D721Med (cell line): ENCODE measurements around the gene SPEF2.
"Not testable (repeated sequence)": the region's sequence is repeated elsewhere in the genome, so short reads cannot be mapped to it uniquely, and the experiment has no call there.

ENCODE experiments used
- DNase-seq: peaks from one replicate; pipeline ENCODE4 v3.0.0; 2011; ENCODE audit warnings: low spot score; ENCODE audit not compliant: insufficient read length
- FAIRE-seq: peaks from 2 replicates; lab custom pipeline; 2011; peaks lifted over from hg19 to GRCh38; lab: Jason Lieb, UNC
- TF ChIP-seq, protein P1 (sequence below): IDR thresholded peaks from 2 replicates; pipeline ENCODE4 v1.5.1; 2012; ENCODE audit warnings: mild to moderate bottlenecking, control low read depth; ENCODE audit not compliant: insufficient read depth; ENCODE audit errors: missing control alignments

SPEF2 gene

DNA sequence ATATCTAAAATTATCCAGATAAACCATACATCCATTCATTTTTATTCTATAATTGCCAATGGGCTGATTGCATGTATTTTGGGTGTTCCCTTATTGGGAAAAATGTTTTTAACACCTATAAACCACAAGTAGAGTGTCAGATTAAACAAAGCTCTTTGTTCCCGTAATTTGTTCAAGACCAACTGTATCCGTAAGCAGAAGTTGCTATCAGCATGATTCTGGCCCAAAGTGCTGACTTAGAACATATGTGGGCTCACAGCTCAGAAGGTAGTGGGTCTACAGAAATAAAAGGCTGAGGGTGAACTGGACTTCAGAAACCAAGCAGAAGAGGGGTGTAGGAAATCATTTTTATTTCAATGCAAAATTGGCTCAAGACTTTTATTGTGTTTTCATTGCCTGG, 215.6 kb downstream of the SPEF2 start:
- FAIRE-seq (no peak), DNase-seq (no peak)
- TF ChIP-seq, protein P1, sequence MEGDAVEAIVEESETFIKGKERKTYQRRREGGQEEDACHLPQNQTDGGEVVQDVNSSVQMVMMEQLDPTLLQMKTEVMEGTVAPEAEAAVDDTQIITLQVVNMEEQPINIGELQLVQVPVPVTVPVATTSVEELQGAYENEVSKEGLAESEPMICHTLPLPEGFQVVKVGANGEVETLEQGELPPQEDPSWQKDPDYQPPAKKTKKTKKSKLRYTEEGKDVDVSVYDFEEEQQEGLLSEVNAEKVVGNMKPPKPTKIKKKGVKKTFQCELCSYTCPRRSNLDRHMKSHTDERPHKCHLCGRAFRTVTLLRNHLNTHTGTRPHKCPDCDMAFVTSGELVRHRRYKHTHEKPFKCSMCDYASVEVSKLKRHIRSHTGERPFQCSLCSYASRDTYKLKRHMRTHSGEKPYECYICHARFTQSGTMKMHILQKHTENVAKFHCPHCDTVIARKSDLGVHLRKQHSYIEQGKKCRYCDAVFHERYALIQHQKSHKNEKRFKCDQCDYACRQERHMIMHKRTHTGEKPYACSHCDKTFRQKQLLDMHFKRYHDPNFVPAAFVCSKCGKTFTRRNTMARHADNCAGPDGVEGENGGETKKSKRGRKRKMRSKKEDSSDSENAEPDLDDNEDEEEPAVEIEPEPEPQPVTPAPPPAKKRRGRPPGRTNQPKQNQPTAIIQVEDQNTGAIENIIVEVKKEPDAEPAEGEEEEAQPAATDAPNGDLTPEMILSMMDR: no peak

DNA sequence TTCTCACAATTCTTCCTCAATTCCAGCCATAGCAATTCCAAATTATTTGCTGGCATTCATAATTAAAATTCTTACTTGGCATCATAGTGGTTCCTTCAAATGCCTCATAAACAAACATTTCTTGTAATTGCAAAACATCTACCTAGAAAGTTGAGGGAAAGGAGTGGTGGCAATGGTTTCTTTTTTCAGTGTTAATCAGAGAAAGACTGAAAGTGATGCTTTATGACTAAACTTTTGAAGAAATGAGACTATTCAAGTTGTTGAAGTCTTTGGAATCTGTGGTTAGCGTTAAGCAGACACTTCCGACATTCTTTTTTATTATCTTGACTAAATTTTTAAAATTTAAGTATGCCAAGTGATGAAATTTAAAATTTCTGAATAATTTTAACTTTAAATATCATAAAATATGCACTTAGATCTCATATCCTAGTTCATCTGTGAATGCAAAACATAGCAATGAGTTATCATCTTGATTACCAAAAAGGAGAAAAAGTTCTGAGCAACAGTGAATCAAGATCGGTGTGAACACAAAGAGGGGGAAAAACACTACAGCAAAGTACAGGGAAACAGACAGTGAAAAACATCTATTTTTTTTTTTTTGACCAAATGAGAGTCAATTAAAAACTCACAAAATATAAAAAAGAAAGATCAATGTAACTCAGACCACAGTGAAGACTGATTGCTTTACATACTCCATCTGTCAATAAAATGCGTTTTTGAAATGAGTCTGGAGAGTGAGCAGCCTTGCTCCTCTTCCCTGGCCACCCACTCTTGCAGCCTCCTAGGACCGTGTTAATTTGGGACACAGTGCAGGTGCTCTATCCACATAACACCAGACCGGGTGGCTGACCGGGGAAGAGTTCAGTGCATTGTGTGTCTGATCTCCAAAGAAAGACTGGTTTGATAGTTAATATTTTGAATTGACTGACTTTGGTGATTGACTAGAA, 218.4 kb downstream of the SPEF2 start:
- FAIRE-seq: no peak
- no peak for DNase-seq
- TF ChIP-seq, protein P1: no peak

DNA sequence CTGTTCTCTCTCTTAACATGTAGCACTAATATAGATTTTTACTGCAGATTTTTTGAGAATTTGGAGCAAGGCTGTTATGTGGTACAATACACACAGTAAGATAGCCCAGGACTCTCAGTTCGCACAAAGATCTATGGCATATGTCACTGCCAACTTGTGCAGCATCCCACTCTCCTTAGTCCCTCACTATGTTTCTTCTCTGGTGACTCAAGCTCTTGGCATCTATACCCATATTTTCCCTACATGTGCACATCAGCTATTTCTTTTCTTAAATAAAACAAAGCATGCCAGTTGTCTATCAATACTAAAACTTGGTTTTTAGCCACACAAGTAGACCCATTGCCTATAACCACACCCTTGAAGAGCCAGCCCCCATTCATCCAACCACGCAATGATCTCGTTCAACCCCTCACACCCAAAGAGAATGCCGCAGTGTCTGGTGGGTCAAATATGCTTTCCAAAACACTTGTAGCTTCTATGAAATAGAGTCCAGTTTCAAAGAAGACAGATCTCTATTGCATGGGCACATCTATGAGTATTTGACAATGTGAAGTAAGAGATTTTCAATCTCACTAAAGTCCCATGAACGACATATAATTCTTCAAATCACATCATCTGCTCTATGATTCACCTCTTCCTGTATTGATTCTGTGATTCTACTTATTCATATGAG, 220.8 kb downstream of the SPEF2 start:
- no peak for FAIRE-seq

DNA sequence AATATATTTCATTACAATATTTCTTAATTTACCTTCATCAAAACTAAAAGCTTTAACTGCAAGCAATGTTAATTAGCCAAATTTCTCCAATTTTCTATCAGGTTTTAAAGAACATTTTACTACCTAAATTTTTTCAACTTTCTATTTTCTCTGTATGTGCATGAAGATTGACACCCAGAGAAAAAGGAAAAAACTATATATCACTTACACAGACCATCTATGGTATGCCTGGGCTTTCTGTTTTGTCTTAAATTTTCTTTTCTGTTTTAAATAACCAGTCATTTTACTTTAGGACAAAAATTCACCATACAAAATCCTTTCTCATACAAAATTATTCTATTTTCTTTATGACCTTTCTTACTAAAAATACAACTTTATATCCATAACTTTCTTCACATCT, 225.2 kb downstream of the SPEF2 start:
- FAIRE-seq (no peak), DNase-seq (no peak)
- TF ChIP-seq, protein P1: no peak

More for the DNA sequence above, 220.8 kb downstream of the SPEF2 start:
- TF ChIP-seq, protein P1: no peak
- no peak for DNase-seq

DNA sequence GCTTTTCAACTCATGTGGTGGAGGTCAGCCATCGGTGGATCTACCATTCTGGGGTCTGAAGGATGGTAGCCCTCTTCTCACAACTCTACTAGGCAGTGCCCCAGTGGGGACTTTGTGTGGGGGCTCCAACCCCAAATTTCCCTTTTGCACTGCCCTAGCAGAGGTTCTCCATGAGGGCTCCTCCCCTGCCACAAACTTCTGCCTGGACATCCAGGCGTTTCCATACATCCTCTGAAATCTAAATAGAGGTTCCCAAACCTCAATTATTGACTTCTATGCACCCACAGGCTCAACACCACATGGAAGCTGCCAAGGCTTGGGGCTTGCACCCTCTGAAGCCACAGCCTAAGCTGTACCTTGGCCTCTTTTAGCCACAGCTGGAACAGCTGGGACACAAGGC, 227.8 kb downstream of the SPEF2 start:
- not testable (repeated sequence) for FAIRE-seq, DNase-seq

DNA sequence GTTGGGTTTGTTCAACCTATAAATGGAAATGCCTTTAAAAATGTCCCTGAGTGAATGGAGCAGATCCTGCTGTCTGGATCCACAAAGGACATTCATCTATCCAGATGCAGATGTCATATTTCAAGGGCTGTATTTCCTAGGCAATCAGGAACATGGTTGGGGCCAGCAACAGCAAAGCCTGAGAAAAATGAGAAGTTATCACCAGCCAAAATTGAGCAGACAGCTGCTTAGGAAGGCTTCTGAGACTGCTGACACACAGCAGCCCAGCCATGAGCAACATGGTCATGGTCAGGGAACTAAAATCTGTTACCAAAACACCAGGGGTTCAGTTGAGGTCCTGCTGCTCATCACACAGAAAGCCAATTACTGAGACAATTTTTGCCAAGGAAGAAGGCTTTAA, 229.8 kb downstream of the SPEF2 start:
- FAIRE-seq (no peak), DNase-seq (no peak)
- TF ChIP-seq, protein P1: no peak

DNA sequence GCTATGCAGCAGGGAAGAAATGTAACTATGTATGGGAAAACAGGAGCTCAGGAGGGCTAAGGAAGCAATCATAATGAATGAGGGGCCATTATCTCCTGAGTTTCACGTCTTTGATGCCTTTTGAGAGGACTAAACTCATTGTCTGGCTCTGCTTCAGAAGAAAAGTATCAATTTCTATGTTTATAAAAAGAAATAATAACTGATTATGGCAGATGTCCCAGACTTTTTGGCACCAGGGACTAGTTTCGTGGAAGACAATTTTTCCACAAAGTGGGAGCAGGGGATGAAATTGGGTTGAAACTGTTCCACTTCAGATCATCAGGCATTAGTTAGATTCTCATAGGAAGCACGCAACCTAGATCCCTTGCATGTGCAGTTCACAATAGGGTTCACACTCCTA, 230.3 kb downstream of the SPEF2 start:
- TF ChIP-seq, protein P1: no peak
- no peak for FAIRE-seq
- no peak for DNase-seq
